SU-DHL-6 (cell line): ENCODE data around the gene MAML1.
A peak's percentile ranks its signal among the peaks of the same experiment; 100 is the strongest.
"Not testable (repeated sequence)": the region's sequence is repeated elsewhere in the genome, so short reads cannot be mapped to it uniquely, and the experiment has no call there.

ENCODE experiments used
- H2AFZ ChIP-seq: fragments of 200-600 bp; sonication (generic); 2 replicates; pipeline ENCODE4 v1.6.1; 2014; ENCODE audit warnings: low read depth, mild to moderate bottlenecking, moderate library complexity, mixed read lengths, antibody characterized with exemption, low read length; ENCODE audit not compliant: severe bottlenecking
- H3F3A ChIP-seq: fragments of 200-600 bp; shearing (Covaris generic); 2 replicates; pipeline ENCODE4 v1.6.0; 2016; ENCODE audit warnings: antibody characterized with exemption, mild to moderate bottlenecking; ENCODE audit not compliant: insufficient read depth
- H3K27ac ChIP-seq: fragments of 200-600 bp; sonication (generic); 2 replicates; pipeline ENCODE4 v1.5.1; 2016; ENCODE audit warnings: low read depth, mild to moderate bottlenecking, low read length, moderate library complexity, mixed read lengths
- H3K27me3 ChIP-seq: fragments of 200-600 bp; sonication (generic), shearing (Covaris generic); 2 replicates; pipeline ENCODE4 v1.6.0; 2014; ENCODE audit warnings: mild to moderate bottlenecking, low read length
- H3K36me3 ChIP-seq: fragments of 200-600 bp; sonication (generic); 2 replicates; pipeline ENCODE4 v1.6.1; 2014; ENCODE audit warnings: mild to moderate bottlenecking, low read length, mixed read lengths
- H3K4me2 ChIP-seq: fragments of 300-600, 200-600 bp; shearing (Covaris generic), sonication (generic); 2 replicates; pipeline ENCODE4 v1.6.0; 2014; ENCODE audit warnings: low read length, low read depth, mild to moderate bottlenecking; ENCODE audit not compliant: poor library complexity, severe bottlenecking
- H3K4me3 ChIP-seq: fragments of 200-600 bp; sonication (generic); 2 replicates; pipeline ENCODE4 v1.5.1; 2014; ENCODE audit warnings: antibody characterized with exemption, low read length, mild to moderate bottlenecking, mixed read lengths; ENCODE audit not compliant: insufficient read depth, poor library complexity, severe bottlenecking
- H3K79me2 ChIP-seq: fragments of 200-600 bp; sonication (generic); 2 replicates; pipeline ENCODE4 v1.6.1; 2014; ENCODE audit warnings: mild to moderate bottlenecking, low read length, moderate library complexity; ENCODE audit not compliant: insufficient read depth
- H3K9ac ChIP-seq: fragments of 200-600 bp; sonication (generic); 2 replicates; pipeline ENCODE4 v1.7.0; 2014; ENCODE audit warnings: mild to moderate bottlenecking, low read length
- H3K9me2 ChIP-seq: fragments of 200-600 bp; sonication (generic); replicated peaks from 2 replicates; pipeline ENCODE4 v1.6.1; 2014; ENCODE audit warnings: low read length; ENCODE audit not compliant: insufficient read depth
- H3K9me3 ChIP-seq: fragments of 200-600 bp; sonication (generic); 2 replicates; pipeline ENCODE4 v1.6.1; 2014; ENCODE audit warnings: low read length, mixed read lengths; ENCODE audit not compliant: insufficient read depth
- H4K20me1 ChIP-seq: fragments of 200-600 bp; sonication (generic); 2 replicates; pipeline ENCODE4 v1.6.1; 2014; ENCODE audit warnings: low read depth, mild to moderate bottlenecking, antibody characterized with exemption, low read length, moderate library complexity, mixed read lengths
- CTCF ChIP-seq: fragments of 200-600 bp; sonication (generic); IDR thresholded peaks from one replicate; pipeline ENCODE4 v1.5.1; 2017; ENCODE audit warnings: antibody characterized with exemption, mild to moderate bottlenecking, low read length, moderate library complexity; ENCODE audit not compliant: insufficient read depth, poor library complexity, severe bottlenecking
- EZH2phosphoT487 ChIP-seq: fragments of 200-600 bp; sonication (generic), shearing (Covaris generic); conservative IDR thresholded peaks from 2 replicates; pipeline ENCODE4 v1.6.1; 2018; ENCODE audit warnings: mild to moderate bottlenecking, antibody characterized with exemption, low read length, moderate library complexity, mixed read lengths

MAML1 gene

GRCh38 chr5:179697108-179697507, 35.5 kb upstream of the MAML1 start:
- H3K27ac ChIP-seq, result peak overlapping the region; percentile 31; the same call in 1 of the 2 replicates
- TF ChIP-seq EZH2phosphoT487 (no peak), CTCF (no peak)
- peak overlapping the region; percentile 77 for H3K9ac ChIP-seq
- H3K36me3 ChIP-seq, result no peaks in the 10 kb centered on the region
- H3K27me3 ChIP-seq, result no peaks in the 10 kb centered on the region
- H4K20me1 ChIP-seq, result peaks cover 9% of the 10 kb centered on the region; the same call in 1 of the 2 replicates
- peak overlapping the region; percentile 0 for H3K4me3 ChIP-seq
- H3K9me3 ChIP-seq, result no peaks in the 10 kb centered on the region
- peaks cover 9% of the 10 kb centered on the region; the same call in 1 of the 2 replicates for H3F3A ChIP-seq
- no peaks in the 10 kb centered on the region for H3K9me2 ChIP-seq
- peaks cover 33% of the 10 kb centered on the region for H3K79me2 ChIP-seq
- peak overlapping the region; percentile 94 for H3K4me2 ChIP-seq
- H2AFZ ChIP-seq, result no peak overlapping the region

- not testable (repeated sequence) for H3K27me3 ChIP-seq, H3K9me3 ChIP-seq, H3F3A ChIP-seq, H3K36me3 ChIP-seq, H3K9me2 ChIP-seq, H4K20me1 ChIP-seq
- Histone ChIP-seq H3K9ac (peak overlapping the region; percentile 77), H3K79me2 (peaks cover 38% of the 10 kb centered on the region), H3K27ac (peak overlapping the region; percentile 74), H3K4me2 (peak overlapping the region; percentile 94), H3K4me3 (peak overlapping the region; percentile 58), H2AFZ (peak overlapping the region; percentile 6)
Observed at GRCh38 chr5:179697543-179697942, 35.1 kb upstream of the MAML1 start.

- peaks cover 9% of the 10 kb centered on the region; the same call in 1 of the 2 replicates for H3F3A ChIP-seq
- TF ChIP-seq CTCF (no peak), EZH2phosphoT487 (no peak)
- H3K79me2 ChIP-seq, result peaks cover 45% of the 10 kb centered on the region
- peaks cover 9% of the 10 kb centered on the region; the same call in 1 of the 2 replicates for H4K20me1 ChIP-seq
- peak overlapping the region; percentile 99 for H3K9ac ChIP-seq
- H3K36me3 ChIP-seq, result no peaks in the 10 kb centered on the region; the same call in 1 of the 2 replicates
- H3K9me2 ChIP-seq, result no peaks in the 10 kb centered on the region
- peak overlapping the region; percentile 90 for H3K4me3 ChIP-seq
- no peaks in the 10 kb centered on the region for H3K27me3 ChIP-seq
- peak overlapping the region; percentile 94 for H3K4me2 ChIP-seq
- no peaks in the 10 kb centered on the region for H3K9me3 ChIP-seq
- H2AFZ ChIP-seq, result peak overlapping the region; percentile 6
- peak overlapping the region; percentile 74 for H3K27ac ChIP-seq
Observed at GRCh38 chr5:179697993-179698934, 34.4 kb upstream of the MAML1 start.
